SK-N-SH (cell line): ENCODE results near the gene ITCH. TPM values are rescaled to one million over a fixed set of nuclear protein-coding genes. Genes with fewer than 3 reads are reported as not detected.

Experiments used
- CTCF ChIA-PET: fragments of 300-600, 350-600 bp; formaldehyde crosslinking; extraction: SDS; loops from one replicate; lab custom pipeline; 2021; lab: Yijun Ruan, JAX
- POLR2A ChIA-PET: fragments of 350-600 bp; sonication (Branson Sonifier 250); formaldehyde crosslinking; extraction: SDS; loops from one replicate; lab custom pipeline; 2020; ENCODE audit warnings: antibody characterized with exemption, inconsistent platforms; lab: Yijun Ruan, JAX
- DNase-seq: peaks from one replicate; pipeline ENCODE4 v3.0.0; 2012
- H2AFZ ChIP-seq: fragments of 200-600 bp; sonication (generic); 2 replicates; pipeline ENCODE4 v1.8.1; 2016; ENCODE audit warnings: antibody characterized with exemption, mild to moderate bottlenecking, low read depth
- H3F3A ChIP-seq: fragments of 200-600 bp; sonication (generic); replicated peaks from 2 replicates; pipeline ENCODE3; 2016; ENCODE audit warnings: antibody characterized with exemption, mild to moderate bottlenecking; ENCODE audit not compliant: insufficient read depth
- H3K27ac ChIP-seq, 2 experiments: fragments of 200-500 bp in 1 of 2; fragments of 200-600 bp in 1 of 2; sonication (Bioruptor generic) in 1 of 2; sonication (generic), shearing (Covaris generic) in 1 of 2; 2 replicates each; pipeline versions ENCODE4 v1.5.1 to v1.6.1; 2014 to 2016; ENCODE audit warnings: low read depth in 2 of 2, inconsistent platforms in 1 of 2, low read length in 1 of 2, mild to moderate bottlenecking in 1 of 2, mixed read lengths in 1 of 2
- H3K27me3 ChIP-seq: fragments of 200-600 bp; sonication (generic), shearing (Covaris generic); 2 replicates; pipeline ENCODE4 v1.6.1; 2016; ENCODE audit warnings: mixed run types; ENCODE audit not compliant: insufficient read depth
- H3K36me3 ChIP-seq, 2 experiments: fragments of 200-500 bp in 1 of 2; fragments of 200-600 bp in 1 of 2; sonication (Bioruptor generic) in 1 of 2; sonication (generic) in 1 of 2; replicated peaks in 1 of 2; 2 replicates each; pipeline versions ENCODE3 to v1.5.1; 2014 to 2016; ENCODE audit warnings: low read length in 1 of 2, mild to moderate bottlenecking in 1 of 2; ENCODE audit not compliant: insufficient read depth in 2 of 2, control insufficient read depth in 1 of 2
- H3K4me1 ChIP-seq, 2 experiments: fragments of 200-500 bp in 1 of 2; fragments of 200-600 bp in 1 of 2; sonication (Bioruptor generic) in 1 of 2; sonication (generic), shearing (Covaris generic) in 1 of 2; 2 replicates each; pipeline versions ENCODE4 v1.5.1 to v1.6.1; 2014 to 2016; ENCODE audit warnings: low read depth in 1 of 2, low read length in 1 of 2, mixed run types in 1 of 2; ENCODE audit not compliant: insufficient read depth in 2 of 2, control insufficient read depth in 1 of 2
- H3K4me2 ChIP-seq: fragments of 200-600 bp; sonication (generic), shearing (Covaris generic); 2 replicates; pipeline ENCODE4 v1.6.1; 2017; ENCODE audit warnings: mixed run types
- H3K4me3 ChIP-seq, 2 experiments: fragments of 200-500 bp in 1 of 2; fragments of 200-600 bp in 1 of 2; sonication (Bioruptor generic) in 1 of 2; sonication (generic), shearing (Covaris generic) in 1 of 2; 2 replicates each; pipeline versions ENCODE4 v1.5.1 to v1.8.1; 2014 to 2016; ENCODE audit warnings: low read depth in 2 of 2, inconsistent platforms in 1 of 2, low read length in 1 of 2, mild to moderate bottlenecking in 1 of 2, mixed read lengths in 1 of 2, moderate library complexity in 1 of 2
- H3K79me2 ChIP-seq: fragments of 200-600 bp; sonication (generic); 2 replicates; pipeline ENCODE4 v1.8.1; 2017; ENCODE audit warnings: mild to moderate bottlenecking; ENCODE audit not compliant: insufficient read depth
- H3K9ac ChIP-seq: fragments of 200-600 bp; sonication (generic); 2 replicates; pipeline ENCODE4 v1.6.1; 2017; ENCODE audit warnings: mixed run types
- H3K9me2 ChIP-seq: fragments of 200-600 bp; sonication (generic); 2 replicates; pipeline ENCODE4 v1.6.1; 2017; ENCODE audit warnings: mixed run types
- H3K9me3 ChIP-seq: fragments of 200-600 bp; sonication (generic); 2 replicates; pipeline ENCODE4 v1.6.1; 2017; ENCODE audit warnings: mixed run types, mild to moderate bottlenecking, moderate library complexity
- H4K20me1 ChIP-seq: fragments of 200-600 bp; sonication (generic); 2 replicates; pipeline ENCODE4 v1.6.1; 2017; ENCODE audit warnings: mild to moderate bottlenecking, mixed run types; ENCODE audit not compliant: insufficient read depth
- CHD2 ChIP-seq: fragments of 150-350 bp; IDR thresholded peaks from 2 replicates; pipeline ENCODE4 v1.6.1; 2018; ENCODE audit warnings: low read length; ENCODE audit not compliant: partially characterized antibody
- EZH2phosphoT487 ChIP-seq: fragments of 200-600 bp; sonication (generic); IDR thresholded peaks from 2 replicates; pipeline ENCODE4 v1.6.1; 2017; ENCODE audit warnings: low read depth, mixed run types, mild to moderate bottlenecking, antibody characterized with exemption, moderate library complexity, borderline replicate concordance
- JUND ChIP-seq: IDR thresholded peaks from 2 replicates; pipeline ENCODE4 v1.4.0; 2012
- MEF2A ChIP-seq: IDR thresholded peaks from 2 replicates; pipeline ENCODE4 v1.4.0; 2012; ENCODE audit warnings: low read depth, borderline replicate concordance
- NFIC ChIP-seq: IDR thresholded peaks from 2 replicates; pipeline ENCODE4 v1.4.0; 2012; ENCODE audit warnings: borderline replicate concordance
- NRF1 ChIP-seq: IDR thresholded peaks from 2 replicates; pipeline ENCODE4 v1.6.1; 2012; ENCODE audit warnings: low read depth, mild to moderate bottlenecking, low read length
- RFX5 ChIP-seq: IDR thresholded peaks from 2 replicates; pipeline ENCODE4 v1.6.1; 2012; ENCODE audit warnings: mild to moderate bottlenecking, improper control_type of control experiment, low read length
- RXRA ChIP-seq: IDR thresholded peaks from 2 replicates; pipeline ENCODE4 v1.4.0; 2012; ENCODE audit warnings: low read depth, mild to moderate bottlenecking, borderline replicate concordance
- TAF1 ChIP-seq: IDR thresholded peaks from 2 replicates; pipeline ENCODE4 v1.6.1; 2012; ENCODE audit warnings: low read depth, mild to moderate bottlenecking, low read length, moderate library complexity, borderline replicate concordance
- TEAD4 ChIP-seq: IDR thresholded peaks from 2 replicates; pipeline ENCODE4 v1.4.0; 2012; ENCODE audit warnings: mild to moderate bottlenecking, borderline replicate concordance; ENCODE audit not compliant: insufficient read depth
- ZBTB33 ChIP-seq: IDR thresholded peaks from 2 replicates; pipeline ENCODE4 v1.4.0; 2012; ENCODE audit warnings: low read depth, borderline replicate concordance
- WGBS: methylation state at CpG from one replicate; pipeline ENCODE4 v1.1.6; 2017; ENCODE audit warnings: low lambda C conversion rate; 5-methylcytosine and 5-hydroxymethylcytosine counted together
- polyA plus RNA-seq, 3 experiments: library from polyadenylated mRNA; depleted of rRNA; stranded (reverse); fragments of >200 nt; gene quantifications; 2 replicates each; pipeline ENCODE4 v1.2.3, GENCODE V29; 2012
- TF ChIP-seq, protein P1 (sequence below): fragments of 150-350 bp; IDR thresholded peaks from 2 replicates; pipeline ENCODE4 v1.6.1; 2017; ENCODE audit warnings: antibody characterized with exemption, low read length, low read depth, borderline replicate concordance

Gene ITCH
- polyA plus RNA-seq, 1 of the 3 experiments (the other 2 are of a cell fraction) = 3.8 TPM

- POLR2A ChIA-PET = no interaction called here
- no peak overlapping the region for H2AFZ ChIP-seq
- DNase-seq = no peak
- peaks cover 91% of the 10 kb centered on the region for H3K79me2 ChIP-seq
- H3K4me3 ChIP-seq = no peak overlapping the region
- peaks cover 41% of the 10 kb centered on the region for H3F3A ChIP-seq
- peaks cover 0 to 18% of the 10 kb centered on the region in 2 experiments for H3K36me3 ChIP-seq
- WGBS = 98% methylated on average over 2 of the region's 2 CpGs
- no peaks in the 10 kb centered on the region for H3K27me3 ChIP-seq
- no peak overlapping the region for H3K9ac ChIP-seq
- CTCF ChIA-PET = interaction anchor here (0.9 kb wide), 1 partner anchor 76 kb away, joined by 3 read pairs; no protein-coding TSS in a partner anchor
- H3K9me2 ChIP-seq = no peaks in the 10 kb centered on the region
- peak overlapping the region in 1 of 2 experiments; percentile 84; a peak in 2 of 4 replicates for H3K27ac ChIP-seq
- no peak for TF ChIP-seq EZH2phosphoT487
- TF ChIP-seq MEF2A = no peak
- no peak for TF ChIP-seq CHD2
- TF ChIP-seq NRF1 = no peak
- TF ChIP-seq JUND = no peak
- no peak for TF ChIP-seq RXRA
- TF ChIP-seq, protein P1, sequence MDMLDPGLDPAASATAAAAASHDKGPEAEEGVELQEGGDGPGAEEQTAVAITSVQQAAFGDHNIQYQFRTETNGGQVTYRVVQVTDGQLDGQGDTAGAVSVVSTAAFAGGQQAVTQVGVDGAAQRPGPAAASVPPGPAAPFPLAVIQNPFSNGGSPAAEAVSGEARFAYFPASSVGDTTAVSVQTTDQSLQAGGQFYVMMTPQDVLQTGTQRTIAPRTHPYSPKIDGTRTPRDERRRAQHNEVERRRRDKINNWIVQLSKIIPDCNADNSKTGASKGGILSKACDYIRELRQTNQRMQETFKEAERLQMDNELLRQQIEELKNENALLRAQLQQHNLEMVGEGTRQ = no peak
- TF ChIP-seq TAF1 = no peak
- TF ChIP-seq RFX5 = no peak
- TF ChIP-seq TEAD4 = no peak
- TF ChIP-seq ZBTB33 = no peak
- no peaks in the 10 kb centered on the region for H3K9me3 ChIP-seq
- H3K4me2 ChIP-seq = no peak overlapping the region
- peaks cover 2 to 26% of the 10 kb centered on the region in 2 experiments; a peak in 3 of 4 replicates for H3K4me1 ChIP-seq
- peaks cover 87% of the 10 kb centered on the region for H4K20me1 ChIP-seq
Measured at GRCh38 chr20:34388678-34389077, 25.6 kb downstream of the ITCH start.

GRCh38 chr20:34389206-34389953 is 26.3 kb downstream of the ITCH start:
- Histone ChIP-seq H3F3A (peaks cover 41% of the 10 kb centered on the region), H3K4me2 (peak overlapping the region; percentile 17; the same call in 1 of the 2 replicates), H2AFZ (no peak overlapping the region), H3K27me3 (no peaks in the 10 kb centered on the region), H3K4me1 (peaks cover 2 to 26% of the 10 kb centered on the region in 2 experiments; a peak in 3 of 4 replicates), H3K36me3 (peaks cover 3 to 25% of the 10 kb centered on the region in 2 experiments), H3K9me3 (no peaks in the 10 kb centered on the region), H3K27ac (peak overlapping the region in 1 of 2 experiments; percentile 84; a peak in 2 of 4 replicates), H3K79me2 (peaks cover 91% of the 10 kb centered on the region), H4K20me1 (peaks cover 86% of the 10 kb centered on the region), H3K4me3 (no peak overlapping the region), H3K9me2 (no peaks in the 10 kb centered on the region), H3K9ac (no peak overlapping the region)
- WGBS = 75% methylated on average over 2 of the region's 2 CpGs
- TF ChIP-seq NFIC (peak; percentile 52; the same call in 1 of the 2 replicates), JUND (no peak)
- ChIA-PET POLR2A (no interaction called here), CTCF (no interaction called here)
- DNase-seq = no peak
